K562 (cell line): Measurements from ENCODE around the gene SLC43A1. TPM values are rescaled to one million over a fixed set of nuclear protein-coding genes. Genes with fewer than 3 reads are reported as not detected.

Experiments used
- ATF4 ChIP-seq: fragments of 450-650 bp; formaldehyde crosslinking; IDR thresholded peaks from 2 replicates; pipeline ENCODE4 v1.4.0; 2022; ENCODE audit warnings: mild to moderate bottlenecking, moderate library complexity
- SIRT6 ChIP-seq: IDR thresholded peaks from one replicate; pipeline ENCODE4 v1.6.1; 2012; ENCODE audit warnings: low read depth, mild to moderate bottlenecking, control low read depth, inconsistent platforms, low read length, moderate library complexity
- SREBF1 ChIP-seq: fragments of 150-350 bp; IDR thresholded peaks from 2 replicates; pipeline ENCODE4 v1.6.1; 2014; ENCODE audit warnings: antibody characterized with exemption, low read depth, low read length, borderline replicate concordance
- ZBTB40 ChIP-seq, 2 experiments: fragments of 450-650 bp in 1 of 2; sonication (generic) in 1 of 2; formaldehyde crosslinking in 1 of 2; IDR thresholded peaks; 2 replicates each; pipeline versions ENCODE4 v1.7.1 to v1.9.0; 2016 to 2022; ENCODE audit warnings: inconsistent platforms in 1 of 2, mild to moderate bottlenecking in 1 of 2, missing genetic modification reagents in 1 of 2
- ZFX ChIP-seq: sonication (generic); formaldehyde crosslinking; IDR thresholded peaks from 2 replicates; pipeline ENCODE4 v1.8.0; 2022; ENCODE audit warnings: mild to moderate bottlenecking, missing genetic modification reagents, moderate library complexity
- ZNF140 ChIP-seq: fragments of 250-450 bp; sonication (Bioruptor Pico); IDR thresholded peaks from 2 replicates; pipeline ENCODE4 v1.8.0; 2021; ENCODE audit warnings: moderate library complexity, mild to moderate bottlenecking, inconsistent platforms
- ZNF551 ChIP-seq: fragments of 250-450 bp; sonication (Bioruptor Pico); IDR thresholded peaks from 2 replicates; pipeline ENCODE4 v1.5.0; 2021; ENCODE audit warnings: mild to moderate bottlenecking, moderate library complexity
- polyA plus RNA-seq, 8 experiments: library from polyadenylated mRNA; depleted of rRNA in 4 of 8; stranded (reverse) in 5 of 8; unstranded in 3 of 8; fragments of >200 nt; fragmentation: Nextera tagmentation in 2 of 8; fragmentation: Illumina TruSeq in 1 of 8; extraction: Ambion mirVana in 2 of 8; extraction: Trizol in 1 of 8; gene quantifications; 2 replicates each; pipeline versions ENCODE4 v1.2.1 to v1.2.3, GENCODE V29; 2011 to 2014; ENCODE audit warnings: inconsistent platforms in 1 of 8, missing spikeins in 1 of 8
- total RNA-seq, 7 experiments: library from RNA; depleted of rRNA in 6 of 7; stranded (reverse); fragments of >200 nt in 6 of 7; fragmentation: Illumina TruSeq in 2 of 7; extraction: Trizol in 2 of 7; gene quantifications; 2 replicates each; pipeline versions ENCODE4 v1.2.1 to v1.2.3, GENCODE V29; 2011 to 2021; ENCODE audit warnings: low replicate concordance in 1 of 7
- TF ChIP-seq, protein P1 (sequence below): sonication (generic); formaldehyde crosslinking; IDR thresholded peaks from 2 replicates; pipeline ENCODE4 v1.5.0; 2020; ENCODE audit warnings: missing genetic modification reagents
- TF ChIP-seq, protein P2 (sequence below): fragments of 450-650 bp; formaldehyde crosslinking; conservative IDR thresholded peaks from 2 replicates; pipeline ENCODE4 v1.4.0; 2022; ENCODE audit warnings: mild to moderate bottlenecking, missing genetic modification characterization

The SLC43A1 gene
- total and polyA plus RNA-seq, 9 of the 15 experiments (the other 6 are each of a cell fraction or from before 2014, with no cell fraction given), result 2.6 to 41.8 (median 24.6) TPM

- TF ChIP-seq ATF4 (CRISPR knock-in tag) (no peak), SREBF1 (no peak), ZNF140 (no peak), SIRT6 (no peak), ZNF551 (CRISPR knock-in tag) (no peak), ZBTB40 (IDR thresholded peaks at IDR 0.05) (0 out of 2 replicates have a peak, but pooled peaks have one; percentile 15), ZBTB40 (CRISPR knock-in tag; IDR thresholded peaks at IDR 0.05) (no peak), ZFX (CRISPR knock-in tag) (no peak)
- TF ChIP-seq, protein P1, sequence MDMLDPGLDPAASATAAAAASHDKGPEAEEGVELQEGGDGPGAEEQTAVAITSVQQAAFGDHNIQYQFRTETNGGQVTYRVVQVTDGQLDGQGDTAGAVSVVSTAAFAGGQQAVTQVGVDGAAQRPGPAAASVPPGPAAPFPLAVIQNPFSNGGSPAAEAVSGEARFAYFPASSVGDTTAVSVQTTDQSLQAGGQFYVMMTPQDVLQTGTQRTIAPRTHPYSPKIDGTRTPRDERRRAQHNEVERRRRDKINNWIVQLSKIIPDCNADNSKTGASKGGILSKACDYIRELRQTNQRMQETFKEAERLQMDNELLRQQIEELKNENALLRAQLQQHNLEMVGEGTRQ (CRISPR knock-in tag), result peak; percentile 58
- TF ChIP-seq, protein P2, sequence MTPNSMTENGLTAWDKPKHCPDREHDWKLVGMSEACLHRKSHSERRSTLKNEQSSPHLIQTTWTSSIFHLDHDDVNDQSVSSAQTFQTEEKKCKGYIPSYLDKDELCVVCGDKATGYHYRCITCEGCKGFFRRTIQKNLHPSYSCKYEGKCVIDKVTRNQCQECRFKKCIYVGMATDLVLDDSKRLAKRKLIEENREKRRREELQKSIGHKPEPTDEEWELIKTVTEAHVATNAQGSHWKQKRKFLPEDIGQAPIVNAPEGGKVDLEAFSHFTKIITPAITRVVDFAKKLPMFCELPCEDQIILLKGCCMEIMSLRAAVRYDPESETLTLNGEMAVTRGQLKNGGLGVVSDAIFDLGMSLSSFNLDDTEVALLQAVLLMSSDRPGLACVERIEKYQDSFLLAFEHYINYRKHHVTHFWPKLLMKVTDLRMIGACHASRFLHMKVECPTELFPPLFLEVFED, result no peak
Observed at GRCh38 chr11:57514538-57515331, 767 bp downstream of the SLC43A1 start (continued).
